Esophagus muscularis mucosa (tissue), 3 donors: ENCODE data around the gene ART5.

Experiments used
- POLR2A ChIP-seq: fragments of 450-650 bp; IDR thresholded peaks from one replicate; pipeline ENCODE4 v1.6.1; 2017; ENCODE audit warnings: antibody characterized with exemption, moderate library complexity, mild to moderate bottlenecking, low read depth
- TF ChIP-seq, protein P1 (sequence below), 3 experiments: fragments of 200-600 bp in 2 of 3; fragments of 450-650 bp in 1 of 3; sonication (generic) in 2 of 3; IDR thresholded peaks; one replicate each; pipeline ENCODE4 v1.5.1; 2017 to 2019; ENCODE audit warnings: antibody characterized with exemption in 3 of 3, mild to moderate bottlenecking in 2 of 3, moderate library complexity in 1 of 3

GRCh38 chr11:3664032-3664630 lies 22.3 kb upstream of the ART5 start:
- TF ChIP-seq POLR2A: no peak
- TF ChIP-seq, protein P1, sequence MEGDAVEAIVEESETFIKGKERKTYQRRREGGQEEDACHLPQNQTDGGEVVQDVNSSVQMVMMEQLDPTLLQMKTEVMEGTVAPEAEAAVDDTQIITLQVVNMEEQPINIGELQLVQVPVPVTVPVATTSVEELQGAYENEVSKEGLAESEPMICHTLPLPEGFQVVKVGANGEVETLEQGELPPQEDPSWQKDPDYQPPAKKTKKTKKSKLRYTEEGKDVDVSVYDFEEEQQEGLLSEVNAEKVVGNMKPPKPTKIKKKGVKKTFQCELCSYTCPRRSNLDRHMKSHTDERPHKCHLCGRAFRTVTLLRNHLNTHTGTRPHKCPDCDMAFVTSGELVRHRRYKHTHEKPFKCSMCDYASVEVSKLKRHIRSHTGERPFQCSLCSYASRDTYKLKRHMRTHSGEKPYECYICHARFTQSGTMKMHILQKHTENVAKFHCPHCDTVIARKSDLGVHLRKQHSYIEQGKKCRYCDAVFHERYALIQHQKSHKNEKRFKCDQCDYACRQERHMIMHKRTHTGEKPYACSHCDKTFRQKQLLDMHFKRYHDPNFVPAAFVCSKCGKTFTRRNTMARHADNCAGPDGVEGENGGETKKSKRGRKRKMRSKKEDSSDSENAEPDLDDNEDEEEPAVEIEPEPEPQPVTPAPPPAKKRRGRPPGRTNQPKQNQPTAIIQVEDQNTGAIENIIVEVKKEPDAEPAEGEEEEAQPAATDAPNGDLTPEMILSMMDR (IDR thresholded peaks at IDR 0.05): no peak
